HCT116 (cell line): ENCODE results near the gene MSH4.

Experiments
- CBX3 ChIP-seq: IDR thresholded peaks from 2 replicates; pipeline ENCODE4 v1.6.1; 2012; ENCODE audit warnings: low read depth
- CEBPB ChIP-seq: IDR thresholded peaks from 2 replicates; pipeline ENCODE4 v1.6.1; 2012; ENCODE audit warnings: low read depth
- EZH2 ChIP-seq: fragments of 200-600 bp; sonication (generic); IDR thresholded peaks from 2 replicates; pipeline ENCODE4 v1.6.1; 2017; ENCODE audit warnings: antibody characterized with exemption, mixed run types
- EZH2phosphoT487 ChIP-seq: fragments of 200-600 bp; IDR thresholded peaks from 2 replicates; pipeline ENCODE4 v1.6.1; 2018; ENCODE audit warnings: antibody characterized with exemption, borderline replicate concordance
- JUND ChIP-seq: IDR thresholded peaks from 2 replicates; pipeline ENCODE4 v1.6.1; 2012
- POLR2A ChIP-seq: IDR thresholded peaks from 2 replicates; pipeline ENCODE4 v1.7.0; 2011; ENCODE audit warnings: borderline replicate concordance; ENCODE audit not compliant: insufficient read depth, insufficient read length; ENCODE audit errors: extremely low read depth
- POLR2AphosphoS5 ChIP-seq: IDR thresholded peaks from 2 replicates; pipeline ENCODE4 v1.6.1; 2011; ENCODE audit warnings: mild to moderate bottlenecking, low read depth, low read length, moderate library complexity
- SIN3A ChIP-seq: IDR thresholded peaks from 2 replicates; pipeline ENCODE4 v1.6.1; 2012; ENCODE audit warnings: low read depth
- TCF7L2 ChIP-seq: IDR thresholded peaks from 2 replicates; pipeline ENCODE4 v1.7.0; 2011; ENCODE audit warnings: borderline replicate concordance, inconsistent platforms; ENCODE audit not compliant: insufficient read depth, insufficient read length; ENCODE audit errors: extremely low read depth
- YY1 ChIP-seq: IDR thresholded peaks from 2 replicates; pipeline ENCODE4 v1.6.1; 2011; ENCODE audit warnings: low read length, low read depth, moderate library complexity, mild to moderate bottlenecking; ENCODE audit not compliant: insufficient replicate concordance; ENCODE audit errors: extremely low read depth
- ZNF274 ChIP-seq: fragments of 200-500 bp; sonication (Bioruptor generic); IDR thresholded peaks from 2 replicates; pipeline ENCODE4 v1.6.1; 2014; ENCODE audit warnings: mild to moderate bottlenecking, low read depth, low read length, inconsistent platforms
- TF ChIP-seq, protein P1 (sequence below), 3 experiments: fragments of 200-600 bp in 1 of 3; sonication (generic) in 1 of 3; IDR thresholded peaks in 2 of 3; conservative IDR thresholded peaks in 1 of 3; 2 replicates each; pipeline ENCODE4 v1.5.1; 2012 to 2017; ENCODE audit warnings: low read depth in 2 of 3, low read length in 2 of 3, antibody characterized with exemption in 1 of 3, borderline replicate concordance in 1 of 3, control low read depth in 1 of 3, mild to moderate bottlenecking in 1 of 3, mixed read lengths in 1 of 3, mixed run types in 1 of 3, moderate library complexity in 1 of 3; ENCODE audit not compliant: insufficient read depth in 1 of 3
- TF ChIP-seq, protein P2 (sequence below): IDR thresholded peaks from 2 replicates; pipeline ENCODE4 v1.6.1; 2012; ENCODE audit warnings: low read depth
- TF ChIP-seq, protein P3 (sequence below): IDR thresholded peaks from 2 replicates; pipeline ENCODE4 v1.6.1; 2011; ENCODE audit warnings: mild to moderate bottlenecking, low read length, moderate library complexity; ENCODE audit not compliant: insufficient replicate concordance; ENCODE audit errors: extremely low read depth

DNA sequence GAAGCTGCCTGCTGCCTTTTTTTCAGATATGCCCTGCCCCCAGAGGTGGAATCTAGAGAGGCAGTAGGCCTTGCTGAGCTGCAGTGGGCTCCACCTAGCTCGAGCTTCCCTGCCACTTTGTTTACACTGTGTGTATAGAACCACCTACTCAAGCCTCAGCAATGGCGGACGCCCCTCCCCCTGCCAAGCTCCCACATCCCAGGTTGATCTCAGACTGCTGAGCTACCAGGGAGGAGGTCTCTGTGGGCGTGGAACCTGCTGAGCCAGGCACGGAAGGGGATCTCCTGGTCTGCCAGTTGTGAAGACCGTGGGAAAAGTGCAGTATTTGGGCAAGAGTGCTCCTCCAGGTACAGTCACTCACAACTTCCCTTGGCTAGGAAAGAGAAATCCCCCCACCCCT lies 65.1 kb downstream of the MSH4 start:
- no peak for TF ChIP-seq CEBPB
- TF ChIP-seq, protein P1, sequence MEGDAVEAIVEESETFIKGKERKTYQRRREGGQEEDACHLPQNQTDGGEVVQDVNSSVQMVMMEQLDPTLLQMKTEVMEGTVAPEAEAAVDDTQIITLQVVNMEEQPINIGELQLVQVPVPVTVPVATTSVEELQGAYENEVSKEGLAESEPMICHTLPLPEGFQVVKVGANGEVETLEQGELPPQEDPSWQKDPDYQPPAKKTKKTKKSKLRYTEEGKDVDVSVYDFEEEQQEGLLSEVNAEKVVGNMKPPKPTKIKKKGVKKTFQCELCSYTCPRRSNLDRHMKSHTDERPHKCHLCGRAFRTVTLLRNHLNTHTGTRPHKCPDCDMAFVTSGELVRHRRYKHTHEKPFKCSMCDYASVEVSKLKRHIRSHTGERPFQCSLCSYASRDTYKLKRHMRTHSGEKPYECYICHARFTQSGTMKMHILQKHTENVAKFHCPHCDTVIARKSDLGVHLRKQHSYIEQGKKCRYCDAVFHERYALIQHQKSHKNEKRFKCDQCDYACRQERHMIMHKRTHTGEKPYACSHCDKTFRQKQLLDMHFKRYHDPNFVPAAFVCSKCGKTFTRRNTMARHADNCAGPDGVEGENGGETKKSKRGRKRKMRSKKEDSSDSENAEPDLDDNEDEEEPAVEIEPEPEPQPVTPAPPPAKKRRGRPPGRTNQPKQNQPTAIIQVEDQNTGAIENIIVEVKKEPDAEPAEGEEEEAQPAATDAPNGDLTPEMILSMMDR (IDR thresholded peaks at IDR 0.05 in 2 of 3, conservative IDR thresholded peaks at IDR 0.05 in 1 of 3; ENCODE audit: borderline replicate concordance in 1 of 3, insufficient read depth in 1 of 3, low read depth in 2 of 3, low read length in 2 of 3) = no peak
- TF ChIP-seq, protein P2, sequence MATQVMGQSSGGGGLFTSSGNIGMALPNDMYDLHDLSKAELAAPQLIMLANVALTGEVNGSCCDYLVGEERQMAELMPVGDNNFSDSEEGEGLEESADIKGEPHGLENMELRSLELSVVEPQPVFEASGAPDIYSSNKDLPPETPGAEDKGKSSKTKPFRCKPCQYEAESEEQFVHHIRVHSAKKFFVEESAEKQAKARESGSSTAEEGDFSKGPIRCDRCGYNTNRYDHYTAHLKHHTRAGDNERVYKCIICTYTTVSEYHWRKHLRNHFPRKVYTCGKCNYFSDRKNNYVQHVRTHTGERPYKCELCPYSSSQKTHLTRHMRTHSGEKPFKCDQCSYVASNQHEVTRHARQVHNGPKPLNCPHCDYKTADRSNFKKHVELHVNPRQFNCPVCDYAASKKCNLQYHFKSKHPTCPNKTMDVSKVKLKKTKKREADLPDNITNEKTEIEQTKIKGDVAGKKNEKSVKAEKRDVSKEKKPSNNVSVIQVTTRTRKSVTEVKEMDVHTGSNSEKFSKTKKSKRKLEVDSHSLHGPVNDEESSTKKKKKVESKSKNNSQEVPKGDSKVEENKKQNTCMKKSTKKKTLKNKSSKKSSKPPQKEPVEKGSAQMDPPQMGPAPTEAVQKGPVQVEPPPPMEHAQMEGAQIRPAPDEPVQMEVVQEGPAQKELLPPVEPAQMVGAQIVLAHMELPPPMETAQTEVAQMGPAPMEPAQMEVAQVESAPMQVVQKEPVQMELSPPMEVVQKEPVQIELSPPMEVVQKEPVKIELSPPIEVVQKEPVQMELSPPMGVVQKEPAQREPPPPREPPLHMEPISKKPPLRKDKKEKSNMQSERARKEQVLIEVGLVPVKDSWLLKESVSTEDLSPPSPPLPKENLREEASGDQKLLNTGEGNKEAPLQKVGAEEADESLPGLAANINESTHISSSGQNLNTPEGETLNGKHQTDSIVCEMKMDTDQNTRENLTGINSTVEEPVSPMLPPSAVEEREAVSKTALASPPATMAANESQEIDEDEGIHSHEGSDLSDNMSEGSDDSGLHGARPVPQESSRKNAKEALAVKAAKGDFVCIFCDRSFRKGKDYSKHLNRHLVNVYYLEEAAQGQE = no peak
- TF ChIP-seq POLR2AphosphoS5 = no peak
- TF ChIP-seq POLR2A = no peak
- no peak for TF ChIP-seq ZNF274
- TF ChIP-seq EZH2phosphoT487 = no peak
- TF ChIP-seq, protein P3, sequence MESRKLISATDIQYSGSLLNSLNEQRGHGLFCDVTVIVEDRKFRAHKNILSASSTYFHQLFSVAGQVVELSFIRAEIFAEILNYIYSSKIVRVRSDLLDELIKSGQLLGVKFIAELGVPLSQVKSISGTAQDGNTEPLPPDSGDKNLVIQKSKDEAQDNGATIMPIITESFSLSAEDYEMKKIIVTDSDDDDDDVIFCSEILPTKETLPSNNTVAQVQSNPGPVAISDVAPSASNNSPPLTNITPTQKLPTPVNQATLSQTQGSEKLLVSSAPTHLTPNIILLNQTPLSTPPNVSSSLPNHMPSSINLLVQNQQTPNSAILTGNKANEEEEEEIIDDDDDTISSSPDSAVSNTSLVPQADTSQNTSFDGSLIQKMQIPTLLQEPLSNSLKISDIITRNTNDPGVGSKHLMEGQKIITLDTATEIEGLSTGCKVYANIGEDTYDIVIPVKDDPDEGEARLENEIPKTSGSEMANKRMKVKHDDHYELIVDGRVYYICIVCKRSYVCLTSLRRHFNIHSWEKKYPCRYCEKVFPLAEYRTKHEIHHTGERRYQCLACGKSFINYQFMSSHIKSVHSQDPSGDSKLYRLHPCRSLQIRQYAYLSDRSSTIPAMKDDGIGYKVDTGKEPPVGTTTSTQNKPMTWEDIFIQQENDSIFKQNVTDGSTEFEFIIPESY = no peak
- TF ChIP-seq JUND = no peak
- no peak for TF ChIP-seq YY1
- TF ChIP-seq CBX3 = no peak
- TF ChIP-seq SIN3A = no peak
- no peak for TF ChIP-seq EZH2
- TF ChIP-seq TCF7L2 = no peak
